H1 (cell line): ENCODE measurements around the gene TMSB10. TPM values are rescaled to one million over a fixed set of nuclear protein-coding genes. Genes with fewer than 3 reads are reported as not detected.

ENCODE experiments used
- CTCF ChIA-PET: fragments of 300-600 bp; sonication (Branson Sonifier 250); formaldehyde crosslinking; loops from one replicate; lab custom pipeline; 2021; ENCODE audit not compliant: partially characterized antibody; lab: Charles Lee
- POLR2A ChIA-PET: fragments of 300-600 bp; sonication (Branson Sonifier 250); formaldehyde crosslinking; loops from one replicate; lab custom pipeline; 2021; ENCODE audit warnings: inconsistent platforms; ENCODE audit not compliant: partially characterized antibody; lab: Charles Lee
- DNase-seq, 2 experiments: peaks; one replicate each; pipeline versions ENCODE4 v3.0.0 to v3.0.0-alpha.2; 2010 to 2022; ENCODE audit warnings: low spot score in 2 of 2, low read depth in 1 of 2, mixed read lengths in 1 of 2
- FAIRE-seq: peaks from 2 replicates; lab custom pipeline; 2011; peaks lifted over from hg19 to GRCh38; lab: Jason Lieb, UNC
- H2AFZ ChIP-seq: 2 replicates; pipeline ENCODE4 v1.8.1; 2012; ENCODE audit warnings: low read length, inconsistent platforms
- H2AK5ac ChIP-seq: 2 replicates; pipeline ENCODE4 v1.6.1; 2013; ENCODE audit warnings: low read depth, low read length
- H2BK120ac ChIP-seq: replicated peaks from 2 replicates; pipeline ENCODE3; 2013; ENCODE audit warnings: low read depth, low read length, inconsistent platforms
- H2BK12ac ChIP-seq: 2 replicates; pipeline ENCODE4 v1.6.1; 2013; ENCODE audit warnings: low read depth, low read length
- H2BK15ac ChIP-seq: 2 replicates; pipeline ENCODE4 v1.6.1; 2013; ENCODE audit warnings: low read length
- H2BK20ac ChIP-seq: 2 replicates; pipeline ENCODE4 v1.6.1; 2013; ENCODE audit warnings: low read length
- H2BK5ac ChIP-seq: 2 replicates; pipeline ENCODE4 v1.6.1; 2013; ENCODE audit warnings: low read depth, low read length
- H3K14ac ChIP-seq: 2 replicates; pipeline ENCODE4 v1.6.1; 2013; ENCODE audit warnings: inconsistent platforms; ENCODE audit not compliant: insufficient read length
- H3K18ac ChIP-seq: 2 replicates; pipeline ENCODE4 v1.6.1; 2013; ENCODE audit warnings: low read length; ENCODE audit errors: extremely low read depth
- H3K23ac ChIP-seq: 2 replicates; pipeline ENCODE4 v1.6.1; 2013; ENCODE audit warnings: inconsistent platforms; ENCODE audit not compliant: insufficient read length
- H3K23me2 ChIP-seq: 2 replicates; pipeline ENCODE4 v1.6.1; 2013; ENCODE audit warnings: low read depth, low read length
- H3K27ac ChIP-seq: 2 replicates; pipeline ENCODE4 v1.6.1; 2011; ENCODE audit warnings: low read depth, low read length, inconsistent platforms
- H3K27me3 ChIP-seq, 4 experiments: replicated peaks in 1 of 4; 1 replicate in 1 of 4; 2 replicates in 3 of 4; pipeline versions ENCODE4 v1.6.1 to v1.8.1; 2011 to 2013; ENCODE audit warnings: low read length in 3 of 4, mild to moderate bottlenecking in 3 of 4, inconsistent platforms in 2 of 4, mixed read lengths in 2 of 4, moderate library complexity in 1 of 4; ENCODE audit not compliant: control insufficient read depth in 3 of 4, insufficient read depth in 3 of 4; ENCODE audit errors: extremely low read depth in 1 of 4
- H3K36me3 ChIP-seq, 4 experiments: 2 replicates each; pipeline versions ENCODE4 v1.6.1 to v1.8.1; 2011 to 2013; ENCODE audit warnings: mild to moderate bottlenecking in 4 of 4, low read length in 3 of 4, moderate library complexity in 2 of 4, control low read depth in 1 of 4, inconsistent platforms in 1 of 4; ENCODE audit not compliant: insufficient read depth in 4 of 4, control insufficient read depth in 2 of 4
- H3K4ac ChIP-seq: replicated peaks from 2 replicates; pipeline ENCODE3; 2013; ENCODE audit warnings: low read length, low read depth, mixed read lengths, inconsistent platforms; ENCODE audit not compliant: insufficient read length
- H3K4me1 ChIP-seq, 4 experiments: replicated peaks in 1 of 4; 1 replicate in 1 of 4; 2 replicates in 3 of 4; pipeline versions ENCODE4 v1.6.1 to v1.8.1; 2011 to 2013; ENCODE audit warnings: low read length in 3 of 4, inconsistent platforms in 2 of 4, mixed read lengths in 1 of 4; ENCODE audit not compliant: insufficient read depth in 4 of 4, control insufficient read depth in 3 of 4
- H3K4me2 ChIP-seq, 2 experiments: 2 replicates each; pipeline versions ENCODE4 v1.6.1 to v1.8.1; 2011 to 2013; ENCODE audit warnings: low read depth in 2 of 2, low read length in 2 of 2, control low read depth in 1 of 2, inconsistent platforms in 1 of 2, mild to moderate bottlenecking in 1 of 2; ENCODE audit not compliant: insufficient read depth in 1 of 2
- H3K4me3 ChIP-seq, 4 experiments: fragments of 200-600, 300-600 bp in 1 of 4; sonication (generic), shearing (Covaris generic), sonication (Bioruptor Twin) in 1 of 4; 2 replicates each; pipeline versions ENCODE4 v1.5.1 to v1.8.1; 2011 to 2016; ENCODE audit warnings: low read length in 4 of 4, low read depth in 3 of 4, control low read depth in 2 of 4, inconsistent platforms in 2 of 4, mild to moderate bottlenecking in 2 of 4, mixed read lengths in 1 of 4, moderate library complexity in 1 of 4; ENCODE audit not compliant: insufficient read depth in 2 of 4; ENCODE audit errors: extremely low read depth in 1 of 4
- H3K56ac ChIP-seq: replicated peaks from 2 replicates; pipeline ENCODE3; 2013; ENCODE audit warnings: low read depth, mild to moderate bottlenecking, mixed read lengths, low read length, inconsistent platforms; ENCODE audit not compliant: insufficient read length
- H3K79me1 ChIP-seq: 2 replicates; pipeline ENCODE4 v1.6.1; 2013; ENCODE audit warnings: low read depth, low read length, control low read depth
- H3K79me2 ChIP-seq, 2 experiments: 2 replicates each; pipeline versions ENCODE4 v1.6.1 to v1.8.1; 2012 to 2013; ENCODE audit warnings: low read length in 2 of 2, mild to moderate bottlenecking in 2 of 2, inconsistent platforms in 1 of 2; ENCODE audit not compliant: insufficient read depth in 2 of 2, control insufficient read depth in 1 of 2
- H3K9ac ChIP-seq, 4 experiments: replicated peaks in 1 of 4; 1 replicate in 1 of 4; 2 replicates in 3 of 4; pipeline versions ENCODE4 v1.6.1 to v1.8.1; 2011 to 2013; ENCODE audit warnings: low read depth in 3 of 4, low read length in 3 of 4, control low read depth in 2 of 4, mild to moderate bottlenecking in 2 of 4, moderate library complexity in 2 of 4, inconsistent platforms in 1 of 4; ENCODE audit errors: extremely low read depth in 1 of 4
- H3K9me3 ChIP-seq, 2 experiments: 2 replicates each; pipeline versions ENCODE4 v1.6.1 to v1.8.1; 2012 to 2013; ENCODE audit warnings: mild to moderate bottlenecking in 2 of 2, moderate library complexity in 2 of 2, control low read depth in 1 of 2, inconsistent platforms in 1 of 2, low read depth in 1 of 2, low read length in 1 of 2, mixed read lengths in 1 of 2; ENCODE audit not compliant: insufficient read depth in 2 of 2
- H4K20me1 ChIP-seq, 2 experiments: replicated peaks in 1 of 2; 2 replicates each; pipeline versions ENCODE3 to v1.8.1; 2011 to 2013; ENCODE audit warnings: inconsistent platforms in 2 of 2, low read length in 2 of 2, mild to moderate bottlenecking in 1 of 2; ENCODE audit not compliant: insufficient read depth in 2 of 2, control insufficient read depth in 1 of 2
- H4K5ac ChIP-seq: 2 replicates; pipeline ENCODE4 v1.6.1; 2013; ENCODE audit warnings: low read length, low read depth, mixed read lengths, inconsistent platforms; ENCODE audit not compliant: insufficient read length
- H4K8ac ChIP-seq: 2 replicates; pipeline ENCODE4 v1.8.0; 2013; ENCODE audit warnings: mild to moderate bottlenecking, moderate library complexity, low read length, inconsistent platforms; ENCODE audit not compliant: insufficient read depth; ENCODE audit errors: extremely low read depth
- H4K91ac ChIP-seq: replicated peaks from 2 replicates; pipeline ENCODE3; 2013; ENCODE audit warnings: low read length, mixed read lengths, inconsistent platforms; ENCODE audit not compliant: insufficient read length
- MAFK ChIP-seq: IDR thresholded peaks from 2 replicates; pipeline ENCODE4 v1.6.1; 2012; ENCODE audit warnings: low read depth, mild to moderate bottlenecking, improper control_type of control experiment, low read length
- RXRA ChIP-seq: IDR thresholded peaks from 2 replicates; pipeline ENCODE4 v1.6.1; 2011; ENCODE audit warnings: low read depth, mild to moderate bottlenecking, low read length, moderate library complexity; ENCODE audit not compliant: insufficient read depth
- SIX5 ChIP-seq: IDR thresholded peaks from 2 replicates; pipeline ENCODE4 v1.6.1; 2011; ENCODE audit warnings: mild to moderate bottlenecking, low read depth, low read length
- TAF1 ChIP-seq: IDR thresholded peaks from 2 replicates; pipeline ENCODE4 v1.6.1; 2011; ENCODE audit warnings: mild to moderate bottlenecking, low read depth, low read length
- whole genome bisulfite sequencing, 2 experiments: shearing (Covaris generic) in 1 of 2; methylation state at CpG; one replicate each; pipeline versions ENCODE4 v1.1.6 to v1.1.7; 2013 to 2015; ENCODE audit warnings: low lambda C conversion rate in 2 of 2, mixed read lengths in 2 of 2, inconsistent platforms in 1 of 2, low coverage in 1 of 2, missing lambda C conversion rate in 1 of 2; ENCODE audit not compliant: insufficient replicate concordance in 2 of 2, insufficient coverage in 1 of 2, insufficient read length in 1 of 2; ENCODE audit errors: extremely low coverage in 1 of 2, missing lambda C conversion rate in 1 of 2; 5-methylcytosine and 5-hydroxymethylcytosine counted together
- polyA plus RNA-seq, 7 experiments: library from polyadenylated mRNA; depleted of rRNA in 3 of 7; stranded (reverse) in 5 of 7; unstranded in 2 of 7; fragments of >200 nt in 5 of 7; fragments of 200-250 nt in 2 of 7; gene quantifications; 1 replicate in 5 of 7; 2 replicates in 1 of 7; 4 replicates in 1 of 7; pipeline versions ENCODE4 v1.2.1 to v1.2.3, GENCODE V29; 2011 to 2013; ENCODE audit warnings: missing spikeins in 2 of 7, mixed read lengths in 2 of 7
- total RNA-seq: library from RNA; stranded (reverse); fragmentation: NEBNext Ultra II Directional; extraction: Animal tissue kit (Norgen Biotek cat#: 25700); gene quantifications from 2 replicates; pipeline ENCODE4 v1.2.1, GENCODE V29; 2021
- TF ChIP-seq, protein P1 (sequence below): IDR thresholded peaks from 2 replicates; pipeline ENCODE4 v1.6.1; 2011; ENCODE audit warnings: low read depth, mild to moderate bottlenecking, low read length; ENCODE audit not compliant: insufficient read depth

The TMSB10 gene
- total and polyA plus RNA-seq, 2 of the 8 experiments (the other 6 are each of a cell fraction or from before 2014, with no cell fraction given): 593 to 1,075 TPM

- FAIRE-seq: no peak
- POLR2A ChIA-PET: no interaction called here
Measured at GRCh38 chr2:84875213-84875560, 30.3 kb upstream of the TMSB10 start.

More at GRCh38 chr2:84875213-84875560, 30.3 kb upstream of the TMSB10 start:
- H3K18ac ChIP-seq: no peak overlapping the region
- no peaks in the 10 kb centered on the region for H3K79me2 ChIP-seq
- H4K91ac ChIP-seq: no peak overlapping the region
- H3K14ac ChIP-seq: no peak overlapping the region
- no peak overlapping the region for H2AFZ ChIP-seq
- no peak overlapping the region for H2BK12ac ChIP-seq
- H3K9me3 ChIP-seq: no peaks in the 10 kb centered on the region
- H3K56ac ChIP-seq: no peak overlapping the region
- no peak overlapping the region for H3K9ac ChIP-seq
- no peak overlapping the region for H3K27ac ChIP-seq
- peaks cover 0 to 5% of the 10 kb centered on the region in 2 experiments for H4K20me1 ChIP-seq
- TF ChIP-seq RXRA (no peak), MAFK (no peak), TAF1 (no peak), SIX5 (no peak)
- TF ChIP-seq, protein P1, sequence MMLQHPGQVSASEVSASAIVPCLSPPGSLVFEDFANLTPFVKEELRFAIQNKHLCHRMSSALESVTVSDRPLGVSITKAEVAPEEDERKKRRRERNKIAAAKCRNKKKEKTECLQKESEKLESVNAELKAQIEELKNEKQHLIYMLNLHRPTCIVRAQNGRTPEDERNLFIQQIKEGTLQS: no peak
- H3K23ac ChIP-seq: no peak overlapping the region
- WGBS, 2 experiments: 93% methylated on average over 4 of the region's 4 CpGs; no CpG with 5 or more reads in 1 of the 2 experiments
- no peak overlapping the region for H3K4me2 ChIP-seq
- no peak overlapping the region for H2BK15ac ChIP-seq
- no peak overlapping the region for H4K8ac ChIP-seq
- DNase-seq: no peak
- no peak overlapping the region for H3K4ac ChIP-seq
- H3K27me3 ChIP-seq: peaks cover 10 to 24% (median 22%) of the 10 kb centered on the region in 4 experiments
- H3K23me2 ChIP-seq: peaks cover 4% of the 10 kb centered on the region
- H4K5ac ChIP-seq: no peak overlapping the region
- no peak overlapping the region for H2BK20ac ChIP-seq
- H2BK120ac ChIP-seq: no peak overlapping the region
- H3K4me1 ChIP-seq: no peaks in the 10 kb centered on the region
- H3K4me3 ChIP-seq: no peak overlapping the region
- H3K36me3 ChIP-seq: no peaks in the 10 kb centered on the region
- CTCF ChIA-PET: interaction anchor here (1.8 kb wide), 1 partner anchor 51 kb away, joined by 4 read pairs; no protein-coding TSS in a partner anchor
- H2BK5ac ChIP-seq: no peak overlapping the region
- no peak overlapping the region for H2AK5ac ChIP-seq
- H3K79me1 ChIP-seq: no peaks in the 10 kb centered on the region; the same call in 1 of the 2 replicates
